GM18519 (cell line): ENCODE results near the gene CAMK2N1.

Experiments
- ATAC-seq: cut with Tn5 transposase; IDR thresholded peaks from one replicate; pipeline ENCODE4 v1.9.1; 2021; ENCODE audit warnings: mild to moderate bottlenecking, moderate library complexity; ENCODE audit not compliant: unreplicated experiment, low FRiP score

The CAMK2N1 gene

GRCh38 chr1:20448671-20449071 is 37.3 kb downstream of the CAMK2N1 start:
- ATAC-seq = no peak

GRCh38 chr1:20447794-20448193 is 38.2 kb downstream of the CAMK2N1 start:
- ATAC-seq = no peak

GRCh38 chr1:20446796-20447195 is 39.2 kb downstream of the CAMK2N1 start:
- no peak for ATAC-seq

GRCh38 chr1:20445956-20446355 is 40.1 kb downstream of the CAMK2N1 start:
- no peak for ATAC-seq

- ATAC-seq = no peak
These were observed 42.1 kb downstream of the CAMK2N1 start for GRCh38 chr1:20443703-20444586.

- ATAC-seq = no peak
These were observed 42.9 kb downstream of the CAMK2N1 start for GRCh38 chr1:20442920-20443625.

- ATAC-seq = no peak
These were observed 45.2 kb downstream of the CAMK2N1 start for GRCh38 chr1:20440785-20441200.

GRCh38 chr1:20439282-20439681 is 46.7 kb downstream of the CAMK2N1 start:
- ATAC-seq = no peak

GRCh38 chr1:20437640-20438039 is 48.4 kb downstream of the CAMK2N1 start:
- no peak for ATAC-seq

- no peak for ATAC-seq
These were observed 53.1 kb downstream of the CAMK2N1 start for GRCh38 chr1:20432891-20433290.
